Panc1 (cell line): ENCODE measurements around the gene MED14.

Experiments
- POLR2AphosphoS5 ChIP-seq: IDR thresholded peaks from 2 replicates; pipeline ENCODE4 v1.6.1; 2012; ENCODE audit warnings: mild to moderate bottlenecking, low read depth, low read length, moderate library complexity
- TCF7L2 ChIP-seq: IDR thresholded peaks from 2 replicates; pipeline ENCODE4 v1.6.1; 2011; ENCODE audit warnings: mild to moderate bottlenecking, low read depth, low read length, inconsistent platforms
- TF ChIP-seq, protein P1 (sequence below): fragments of 450-650 bp; IDR thresholded peaks from 2 replicates; pipeline ENCODE4 v1.5.1; 2017; ENCODE audit warnings: mild to moderate bottlenecking
- TF ChIP-seq, protein P2 (sequence below), 2 experiments: IDR thresholded peaks; 2 replicates each; pipeline ENCODE4 v1.6.1; 2011 to 2012; ENCODE audit warnings: low read depth in 2 of 2, control low read depth in 1 of 2, low read length in 1 of 2, mild to moderate bottlenecking in 1 of 2, moderate library complexity in 1 of 2; ENCODE audit not compliant: insufficient read depth in 1 of 2

DNA sequence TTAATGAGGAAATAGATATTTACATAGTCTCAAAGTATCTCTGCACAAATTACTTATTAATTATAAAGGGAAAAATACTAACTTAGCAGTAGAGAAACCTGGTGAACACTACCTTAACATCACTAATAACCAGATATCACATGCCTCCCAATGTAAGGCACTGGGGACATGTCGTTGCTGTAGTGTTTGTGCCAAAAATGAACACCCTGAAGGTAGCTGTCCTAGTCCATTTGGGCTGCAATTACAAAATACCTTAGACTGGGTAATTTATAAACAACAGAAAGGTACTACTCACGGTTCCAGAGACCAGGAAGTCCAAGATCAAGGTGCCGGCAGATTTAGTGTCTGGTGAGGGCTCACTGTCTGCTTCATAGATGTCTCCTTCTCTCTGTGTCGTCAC lies 122.8 kb downstream of the MED14 start:
- TF ChIP-seq, protein P1, sequence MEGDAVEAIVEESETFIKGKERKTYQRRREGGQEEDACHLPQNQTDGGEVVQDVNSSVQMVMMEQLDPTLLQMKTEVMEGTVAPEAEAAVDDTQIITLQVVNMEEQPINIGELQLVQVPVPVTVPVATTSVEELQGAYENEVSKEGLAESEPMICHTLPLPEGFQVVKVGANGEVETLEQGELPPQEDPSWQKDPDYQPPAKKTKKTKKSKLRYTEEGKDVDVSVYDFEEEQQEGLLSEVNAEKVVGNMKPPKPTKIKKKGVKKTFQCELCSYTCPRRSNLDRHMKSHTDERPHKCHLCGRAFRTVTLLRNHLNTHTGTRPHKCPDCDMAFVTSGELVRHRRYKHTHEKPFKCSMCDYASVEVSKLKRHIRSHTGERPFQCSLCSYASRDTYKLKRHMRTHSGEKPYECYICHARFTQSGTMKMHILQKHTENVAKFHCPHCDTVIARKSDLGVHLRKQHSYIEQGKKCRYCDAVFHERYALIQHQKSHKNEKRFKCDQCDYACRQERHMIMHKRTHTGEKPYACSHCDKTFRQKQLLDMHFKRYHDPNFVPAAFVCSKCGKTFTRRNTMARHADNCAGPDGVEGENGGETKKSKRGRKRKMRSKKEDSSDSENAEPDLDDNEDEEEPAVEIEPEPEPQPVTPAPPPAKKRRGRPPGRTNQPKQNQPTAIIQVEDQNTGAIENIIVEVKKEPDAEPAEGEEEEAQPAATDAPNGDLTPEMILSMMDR: no peak
- TF ChIP-seq POLR2AphosphoS5 (no peak), TCF7L2 (no peak)
- TF ChIP-seq, protein P2, sequence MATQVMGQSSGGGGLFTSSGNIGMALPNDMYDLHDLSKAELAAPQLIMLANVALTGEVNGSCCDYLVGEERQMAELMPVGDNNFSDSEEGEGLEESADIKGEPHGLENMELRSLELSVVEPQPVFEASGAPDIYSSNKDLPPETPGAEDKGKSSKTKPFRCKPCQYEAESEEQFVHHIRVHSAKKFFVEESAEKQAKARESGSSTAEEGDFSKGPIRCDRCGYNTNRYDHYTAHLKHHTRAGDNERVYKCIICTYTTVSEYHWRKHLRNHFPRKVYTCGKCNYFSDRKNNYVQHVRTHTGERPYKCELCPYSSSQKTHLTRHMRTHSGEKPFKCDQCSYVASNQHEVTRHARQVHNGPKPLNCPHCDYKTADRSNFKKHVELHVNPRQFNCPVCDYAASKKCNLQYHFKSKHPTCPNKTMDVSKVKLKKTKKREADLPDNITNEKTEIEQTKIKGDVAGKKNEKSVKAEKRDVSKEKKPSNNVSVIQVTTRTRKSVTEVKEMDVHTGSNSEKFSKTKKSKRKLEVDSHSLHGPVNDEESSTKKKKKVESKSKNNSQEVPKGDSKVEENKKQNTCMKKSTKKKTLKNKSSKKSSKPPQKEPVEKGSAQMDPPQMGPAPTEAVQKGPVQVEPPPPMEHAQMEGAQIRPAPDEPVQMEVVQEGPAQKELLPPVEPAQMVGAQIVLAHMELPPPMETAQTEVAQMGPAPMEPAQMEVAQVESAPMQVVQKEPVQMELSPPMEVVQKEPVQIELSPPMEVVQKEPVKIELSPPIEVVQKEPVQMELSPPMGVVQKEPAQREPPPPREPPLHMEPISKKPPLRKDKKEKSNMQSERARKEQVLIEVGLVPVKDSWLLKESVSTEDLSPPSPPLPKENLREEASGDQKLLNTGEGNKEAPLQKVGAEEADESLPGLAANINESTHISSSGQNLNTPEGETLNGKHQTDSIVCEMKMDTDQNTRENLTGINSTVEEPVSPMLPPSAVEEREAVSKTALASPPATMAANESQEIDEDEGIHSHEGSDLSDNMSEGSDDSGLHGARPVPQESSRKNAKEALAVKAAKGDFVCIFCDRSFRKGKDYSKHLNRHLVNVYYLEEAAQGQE (IDR thresholded peaks at IDR 0.05; ENCODE audit: insufficient read depth in 1 of 2, low read depth in 2 of 2, low read length in 1 of 2): no peak
